ENCODE measurements around the gene SUN2. TPM values are rescaled to one million over a fixed set of nuclear protein-coding genes. Genes with fewer than 3 reads are reported as not detected.
A peak's percentile ranks its signal among the peaks of the same experiment; 100 is the strongest.

Gene SUN2
- total and polyA plus RNA-seq, 10 of the 15 experiments (the other 5 are each of a cell fraction or from before 2014, with no cell fraction given), result 0.18 to 107 (median 35.9) TPM

DNA sequence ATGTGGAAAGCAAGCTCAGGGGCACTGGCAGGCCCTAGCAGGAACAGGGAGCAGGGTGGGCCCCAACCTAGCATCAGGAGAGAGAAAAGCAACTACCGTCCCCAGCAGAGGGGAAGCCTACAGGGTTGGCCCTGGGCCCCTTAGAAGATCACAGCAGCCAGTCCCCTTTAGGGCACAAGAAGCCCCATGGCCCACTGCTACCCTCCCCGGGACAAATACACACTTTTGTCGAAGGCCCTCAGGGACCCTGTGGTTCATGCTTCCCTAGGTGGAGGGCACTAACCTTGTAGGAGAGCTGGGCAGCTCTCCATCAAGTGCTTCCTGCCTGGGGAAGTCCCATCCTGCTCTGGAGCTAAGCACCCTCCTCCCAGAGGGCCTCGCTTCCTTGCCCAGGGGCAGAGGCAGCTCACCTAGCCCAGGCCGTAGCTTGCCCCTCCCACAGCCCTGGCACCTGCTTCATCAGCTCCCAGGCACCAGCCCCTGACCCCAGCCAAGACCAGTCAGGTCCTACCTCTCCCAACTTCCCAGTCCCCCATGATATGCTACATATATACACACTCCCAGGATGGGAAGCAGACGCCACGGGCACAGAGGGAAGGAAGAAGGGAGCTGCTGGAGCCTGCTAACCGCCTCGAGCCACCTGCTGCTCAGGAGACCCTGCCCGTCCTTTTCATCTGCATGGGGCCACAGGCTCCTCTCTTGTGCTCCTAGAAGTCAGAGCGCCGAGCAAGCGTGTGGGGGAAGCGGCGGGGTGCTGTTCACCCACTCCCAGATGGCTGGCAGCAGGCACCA is 20.1 kb downstream of the SUN2 start:
- Histone ChIP-seq H2AFZ (ENCODE audit: control insufficient read depth, low read depth, low read length) (no peak overlapping the region), H3K27ac (ENCODE audit: control insufficient read depth, insufficient read depth) (no peak overlapping the region), H3K4me3 (no peak overlapping the region), H3K36me3 (ENCODE audit: control insufficient read depth in 2 of 2, insufficient read depth in 2 of 2, low read length in 1 of 2) (peaks cover 27 to 64% of the 10 kb centered on the region in 2 experiments), H4K20me1 (ENCODE audit: control insufficient read depth, insufficient read depth) (peaks cover 2% of the 10 kb centered on the region; the same call in 1 of the 2 replicates), H3K9ac (ENCODE audit: control insufficient read depth, insufficient read depth, low read length) (no peak overlapping the region), H3K4me1 (ENCODE audit: control insufficient read depth, insufficient read depth, low read length) (no peaks in the 10 kb centered on the region), H3K79me2 (ENCODE audit: control insufficient read depth, insufficient read depth, low read length) (no peaks in the 10 kb centered on the region), H3K27me3 (replicated peaks in 1 of 2; ENCODE audit: control insufficient read depth in 2 of 2, insufficient read depth in 2 of 2, low read length in 1 of 2) (no peaks in the 10 kb centered on the region), H3K4me2 (ENCODE audit: control insufficient read depth, insufficient read depth) (no peak overlapping the region), H3K9me3 (replicated peaks; ENCODE audit: control insufficient read depth, insufficient read depth, low read length) (no peaks in the 10 kb centered on the region)
- intact Hi-C loops (cut with micrococcal nuclease; ENCODE audit: unreplicated experiment) (no loop called here), in situ Hi-C loops (cut with MboI) (no loop called here)
- TF ChIP-seq, protein P1, sequence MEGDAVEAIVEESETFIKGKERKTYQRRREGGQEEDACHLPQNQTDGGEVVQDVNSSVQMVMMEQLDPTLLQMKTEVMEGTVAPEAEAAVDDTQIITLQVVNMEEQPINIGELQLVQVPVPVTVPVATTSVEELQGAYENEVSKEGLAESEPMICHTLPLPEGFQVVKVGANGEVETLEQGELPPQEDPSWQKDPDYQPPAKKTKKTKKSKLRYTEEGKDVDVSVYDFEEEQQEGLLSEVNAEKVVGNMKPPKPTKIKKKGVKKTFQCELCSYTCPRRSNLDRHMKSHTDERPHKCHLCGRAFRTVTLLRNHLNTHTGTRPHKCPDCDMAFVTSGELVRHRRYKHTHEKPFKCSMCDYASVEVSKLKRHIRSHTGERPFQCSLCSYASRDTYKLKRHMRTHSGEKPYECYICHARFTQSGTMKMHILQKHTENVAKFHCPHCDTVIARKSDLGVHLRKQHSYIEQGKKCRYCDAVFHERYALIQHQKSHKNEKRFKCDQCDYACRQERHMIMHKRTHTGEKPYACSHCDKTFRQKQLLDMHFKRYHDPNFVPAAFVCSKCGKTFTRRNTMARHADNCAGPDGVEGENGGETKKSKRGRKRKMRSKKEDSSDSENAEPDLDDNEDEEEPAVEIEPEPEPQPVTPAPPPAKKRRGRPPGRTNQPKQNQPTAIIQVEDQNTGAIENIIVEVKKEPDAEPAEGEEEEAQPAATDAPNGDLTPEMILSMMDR (IDR thresholded peaks at IDR 0.05 in 2 of 3, conservative IDR thresholded peaks at IDR 0.05 in 1 of 3; ENCODE audit: control insufficient read depth in 2 of 3, extremely low read depth in 1 of 3, insufficient read depth in 1 of 3, low read depth in 3 of 3, low read length in 3 of 3), result no peak
- TF ChIP-seq POLR2AphosphoS5 (IDR thresholded peaks at IDR 0.05; ENCODE audit: low read length) (peak; percentile 58; the same call in 1 of the 2 replicates), BHLHE40 (IDR thresholded peaks at IDR 0.05; ENCODE audit: borderline replicate concordance in 1 of 2, low read depth in 2 of 2, low read length in 1 of 2) (no peak), POLR2AphosphoS2 (IDR thresholded peaks at IDR 0.05; ENCODE audit: low read depth, low read length) (peak; percentile 32; the same call in 1 of the 2 replicates), POLR2A (IDR thresholded peaks at IDR 0.05; ENCODE audit: low read depth, low read length) (0 out of 2 replicates have a peak, but pooled peaks have one; percentile 56), PML (IDR thresholded peaks at IDR 0.05; ENCODE audit: low read length) (peak; percentile 18; the same call in 1 of the 2 replicates), POU2F2 (IDR thresholded peaks at IDR 0.05; ENCODE audit: borderline replicate concordance, low read depth, low read length) (0 out of 3 replicates have a peak, but pooled peaks have one; percentile 28)
- TF ChIP-seq, protein P2, sequence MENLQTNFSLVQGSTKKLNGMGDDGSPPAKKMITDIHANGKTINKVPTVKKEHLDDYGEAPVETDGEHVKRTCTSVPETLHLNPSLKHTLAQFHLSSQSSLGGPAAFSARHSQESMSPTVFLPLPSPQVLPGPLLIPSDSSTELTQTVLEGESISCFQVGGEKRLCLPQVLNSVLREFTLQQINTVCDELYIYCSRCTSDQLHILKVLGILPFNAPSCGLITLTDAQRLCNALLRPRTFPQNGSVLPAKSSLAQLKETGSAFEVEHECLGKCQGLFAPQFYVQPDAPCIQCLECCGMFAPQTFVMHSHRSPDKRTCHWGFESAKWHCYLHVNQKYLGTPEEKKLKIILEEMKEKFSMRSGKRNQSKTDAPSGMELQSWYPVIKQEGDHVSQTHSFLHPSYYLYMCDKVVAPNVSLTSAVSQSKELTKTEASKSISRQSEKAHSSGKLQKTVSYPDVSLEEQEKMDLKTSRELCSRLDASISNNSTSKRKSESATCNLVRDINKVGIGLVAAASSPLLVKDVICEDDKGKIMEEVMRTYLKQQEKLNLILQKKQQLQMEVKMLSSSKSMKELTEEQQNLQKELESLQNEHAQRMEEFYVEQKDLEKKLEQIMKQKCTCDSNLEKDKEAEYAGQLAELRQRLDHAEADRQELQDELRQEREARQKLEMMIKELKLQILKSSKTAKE (IDR thresholded peaks at IDR 0.05; ENCODE audit: low read depth, poor library complexity, severe bottlenecking), result no peak
- TF ChIP-seq, protein P3, sequence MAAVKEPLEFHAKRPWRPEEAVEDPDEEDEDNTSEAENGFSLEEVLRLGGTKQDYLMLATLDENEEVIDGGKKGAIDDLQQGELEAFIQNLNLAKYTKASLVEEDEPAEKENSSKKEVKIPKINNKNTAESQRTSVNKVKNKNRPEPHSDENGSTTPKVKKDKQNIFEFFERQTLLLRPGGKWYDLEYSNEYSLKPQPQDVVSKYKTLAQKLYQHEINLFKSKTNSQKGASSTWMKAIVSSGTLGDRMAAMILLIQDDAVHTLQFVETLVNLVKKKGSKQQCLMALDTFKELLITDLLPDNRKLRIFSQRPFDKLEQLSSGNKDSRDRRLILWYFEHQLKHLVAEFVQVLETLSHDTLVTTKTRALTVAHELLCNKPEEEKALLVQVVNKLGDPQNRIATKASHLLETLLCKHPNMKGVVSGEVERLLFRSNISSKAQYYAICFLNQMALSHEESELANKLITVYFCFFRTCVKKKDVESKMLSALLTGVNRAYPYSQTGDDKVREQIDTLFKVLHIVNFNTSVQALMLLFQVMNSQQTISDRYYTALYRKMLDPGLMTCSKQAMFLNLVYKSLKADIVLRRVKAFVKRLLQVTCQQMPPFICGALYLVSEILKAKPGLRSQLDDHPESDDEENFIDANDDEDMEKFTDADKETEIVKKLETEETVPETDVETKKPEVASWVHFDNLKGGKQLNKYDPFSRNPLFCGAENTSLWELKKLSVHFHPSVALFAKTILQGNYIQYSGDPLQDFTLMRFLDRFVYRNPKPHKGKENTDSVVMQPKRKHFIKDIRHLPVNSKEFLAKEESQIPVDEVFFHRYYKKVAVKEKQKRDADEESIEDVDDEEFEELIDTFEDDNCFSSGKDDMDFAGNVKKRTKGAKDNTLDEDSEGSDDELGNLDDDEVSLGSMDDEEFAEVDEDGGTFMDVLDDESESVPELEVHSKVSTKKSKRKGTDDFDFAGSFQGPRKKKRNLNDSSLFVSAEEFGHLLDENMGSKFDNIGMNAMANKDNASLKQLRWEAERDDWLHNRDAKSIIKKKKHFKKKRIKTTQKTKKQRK (IDR thresholded peaks at IDR 0.05; ENCODE audit: low read depth, low read length), result no peak
- ChIA-PET CTCF (interaction anchor here (0.5 to 3.7 kb wide), 5 partner anchors 11 to 419 kb away, joined by 3 to 26 read pairs (median 5); no protein-coding TSS in a partner anchor), RAD21 (ENCODE audit: unreplicated experiment) (interaction anchor here (0.8 to 1.0 kb wide), 2 partner anchors 9 to 16 kb away, joined by 3 to 4 read pairs; no protein-coding TSS in a partner anchor), SMC1A (ENCODE audit: uncharacterized antibody, unreplicated experiment) (interaction anchor here (0.5 to 0.6 kb wide), 2 partner anchors 24 to 43 kb away, joined by 3 read pairs; no protein-coding TSS in a partner anchor), POLR2A (interaction anchor here (1.4 kb wide), 1 partner anchor 10 kb away, joined by 3 read pairs; no protein-coding TSS in a partner anchor)
- DNase-seq (ENCODE audit: low read depth, low spot score) (no peak), FAIRE-seq (no peak), ATAC-seq (peak; percentile 32)
- BruUV-seq (replicated peaks), result no TSS peak
- WGBS (ENCODE audit: insufficient coverage, insufficient replicate concordance, low lambda C conversion rate, missing lambda C conversion rate), result 64% methylated on average over 15 of the region's 15 CpGs

Data from GM12878 (cell line).